Activated CD4-positive, alpha-beta T cell treated with anti-CD3 and anti-CD28 coated beads, Interleukin-2, amount 10 ng/mL, durations not matched to agents 7 days and 5 days (primary cell): ENCODE data around the gene UBQLN1. TPM values are rescaled to one million over a fixed set of nuclear protein-coding genes. Genes with fewer than 3 reads are reported as not detected.
"Not testable (repeated sequence)": the region's sequence is repeated elsewhere in the genome, so short reads cannot be mapped to it uniquely, and the experiment has no call there.

Experiments
- CTCF ChIA-PET: fragments of 350-600 bp; sonication (Branson Sonifier 250); formaldehyde crosslinking; loops from one replicate; lab custom pipeline; 2021; ENCODE audit warnings: antibody characterized with exemption; lab: Charles Lee
- POLR2A ChIA-PET: fragments of 350-600 bp; sonication (Branson Sonifier 250); formaldehyde crosslinking; loops from one replicate; lab custom pipeline; 2021; ENCODE audit warnings: antibody characterized with exemption; lab: Charles Lee
- DNase-seq: peaks from one replicate; pipeline ENCODE4 v3.0.0-alpha.2; 2020
- H3K27ac Mint-ChIP-seq: one replicate; pipeline ENCODE4 v1.8.0; 2021; ENCODE audit warnings: mild to moderate bottlenecking, moderate library complexity, mixed read lengths
- H3K27me3 Mint-ChIP-seq: one replicate; pipeline ENCODE4 v1.8.0; 2021; ENCODE audit warnings: mixed read lengths
- H3K36me3 Mint-ChIP-seq: one replicate; pipeline ENCODE4 v1.8.0; 2021; ENCODE audit warnings: low read depth, mixed read lengths
- H3K4me1 Mint-ChIP-seq: one replicate; pipeline ENCODE4 v1.8.0; 2021; ENCODE audit warnings: mixed read lengths
- H3K4me3 Mint-ChIP-seq: one replicate; pipeline ENCODE4 v1.8.0; 2021; ENCODE audit warnings: mild to moderate bottlenecking, moderate library complexity, mixed read lengths
- H3K9me3 Mint-ChIP-seq: one replicate; pipeline ENCODE4 v1.8.0; 2021; ENCODE audit warnings: mixed read lengths
- total RNA-seq, 2 experiments: library from RNA; stranded (reverse); gene quantifications; one replicate each; pipeline ENCODE4 v1.2.3, GENCODE V29; 2021

Gene UBQLN1
- total RNA-seq, 2 experiments from 2014 or later = 95.7 to 110 TPM

GRCh38 chr9:83623679-83624076, 84.1 kb downstream of the UBQLN1 start:
- H3K4me3 Mint-ChIP-seq = peak overlapping the region; percentile 86

GRCh38 chr9:83622939-83623678, 84.6 kb downstream of the UBQLN1 start, which contains the start of gene IDNK:
Gene IDNK, plus strand, starts transcription at chr9:83623143. Its CDS starts 29 bp downstream, at chr9:83623172.
- Mint-ChIP-seq H3K4me1 (peaks cover 36% of the 10 kb centered on the region), H3K27me3 (peaks cover 7% of the 10 kb centered on the region), H3K9me3 (no peaks in the 10 kb centered on the region), H3K27ac (peak within 1 kb of the TSS; percentile 99), H3K4me3 (peak within 1 kb of the TSS; percentile 86), H3K36me3 (peaks cover 16% of the 10 kb centered on the region)
- ChIA-PET CTCF (interaction anchor here (0.7 to 1.7 kb wide), 6 partner anchors 8 to 297 kb away, joined by 3 to 6 read pairs (median 4); no protein-coding TSS in a partner anchor), POLR2A (no interaction called here)
- peak; percentile 63 for DNase-seq

More at GRCh38 chr9:83623679-83624076, 84.1 kb downstream of the UBQLN1 start:
- no peak for DNase-seq
- POLR2A ChIA-PET = interaction anchor here (0.7 to 1.0 kb wide), 2 partner anchors 21 to 84 kb away, joined by 3 to 6 read pairs; partner anchors contain the start of gene UBQLN1
- Mint-ChIP-seq H3K36me3 (peaks cover 16% of the 10 kb centered on the region), H3K27ac (peak overlapping the region; percentile 99), H3K27me3 (peaks cover 7% of the 10 kb centered on the region), H3K4me1 (peaks cover 36% of the 10 kb centered on the region), H3K9me3 (no peaks in the 10 kb centered on the region)
- CTCF ChIA-PET = interaction anchor here (0.6 to 1.7 kb wide), 5 partner anchors 9 to 297 kb away, joined by 3 to 9 read pairs (median 4); no protein-coding TSS in a partner anchor

DNA sequence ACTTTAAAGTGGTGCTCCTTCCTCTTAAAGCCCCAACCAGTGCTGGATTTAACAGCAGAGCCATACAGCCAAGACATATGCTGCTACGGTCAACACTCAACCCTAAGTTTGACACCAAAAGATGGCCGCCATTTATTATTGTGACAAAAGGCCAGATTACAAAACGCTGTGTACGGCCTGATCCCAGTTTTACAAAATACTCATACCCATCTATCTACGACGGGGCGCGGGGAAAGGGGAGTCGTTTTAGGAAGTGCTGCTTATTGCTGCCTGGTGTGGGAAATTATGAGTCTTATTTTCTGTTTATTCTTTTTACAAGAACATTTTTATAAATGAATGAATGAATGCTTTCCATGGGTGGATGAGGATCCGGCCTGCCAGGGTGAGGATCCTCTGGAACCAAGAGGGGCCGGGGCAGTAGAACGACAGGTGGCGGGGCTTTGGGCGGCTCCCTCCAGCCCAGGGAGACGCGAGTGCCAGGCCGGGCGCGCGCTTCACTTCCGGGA, 85.3 kb downstream of the UBQLN1 start:
- Mint-ChIP-seq H3K27me3 (peaks cover 7% of the 10 kb centered on the region), H3K4me1 (peaks cover 36% of the 10 kb centered on the region), H3K36me3 (peaks cover 16% of the 10 kb centered on the region), H3K9me3 (no peaks in the 10 kb centered on the region), H3K27ac (peak overlapping the region; percentile 99), H3K4me3 (peak overlapping the region; percentile 86)
- peak; percentile 66 for DNase-seq
- CTCF ChIA-PET = interaction anchor here (0.7 to 1.3 kb wide), 4 partner anchors 12 to 298 kb away, joined by 3 to 4 read pairs (median 3); no protein-coding TSS in a partner anchor
- POLR2A ChIA-PET = no interaction called here

DNA sequence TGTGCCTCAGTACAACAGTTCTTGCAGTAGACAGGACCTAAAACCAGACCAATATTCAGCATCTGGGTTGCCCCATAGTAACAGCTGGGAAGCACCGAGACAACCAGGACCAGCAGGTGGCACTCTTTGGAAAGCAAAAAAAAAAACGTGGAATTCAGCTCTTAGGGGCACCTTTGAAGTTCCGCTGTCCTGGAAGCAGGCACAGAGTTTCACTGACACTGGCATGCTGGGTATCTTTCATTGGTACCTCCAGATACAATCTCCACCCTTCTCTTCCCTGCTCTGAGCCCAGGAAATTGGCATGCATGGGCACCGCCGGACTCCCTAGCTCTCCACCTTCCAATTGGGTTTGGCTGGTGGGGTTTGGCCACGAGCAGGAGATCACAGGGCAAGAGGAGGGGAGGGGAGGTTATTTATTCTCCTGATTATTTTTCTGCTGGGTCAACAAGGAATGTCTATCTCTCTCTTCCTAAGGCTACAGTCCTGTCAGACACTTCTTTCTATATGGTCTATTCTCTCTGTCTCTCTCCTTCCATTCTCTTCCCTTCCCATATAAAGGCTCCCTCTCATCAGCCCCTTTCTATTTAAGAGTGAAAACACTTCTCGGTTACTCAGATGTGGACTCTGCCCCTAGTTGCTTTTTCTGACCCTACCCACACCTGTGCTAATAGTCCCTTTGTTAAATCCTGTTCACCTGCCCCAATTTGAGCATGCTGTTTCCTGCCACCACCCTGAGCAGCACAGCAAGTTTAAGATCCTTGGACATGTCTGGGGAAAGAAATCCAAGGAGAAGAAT, 86.7 kb downstream of the UBQLN1 start:
- Mint-ChIP-seq H3K27me3 (peaks cover 7% of the 10 kb centered on the region), H3K4me1 (peaks cover 35% of the 10 kb centered on the region)

GRCh38 chr9:83617299-83617698, 90.5 kb downstream of the UBQLN1 start:
- no peak for DNase-seq
- H3K4me3 Mint-ChIP-seq = no peak overlapping the region
- CTCF ChIA-PET = interaction anchor here (0.7 kb wide), 1 partner anchor 776 kb away, joined by 3 read pairs; no protein-coding TSS in a partner anchor
- POLR2A ChIA-PET = no interaction called here
- no peaks in the 10 kb centered on the region for H3K9me3 Mint-ChIP-seq
- peaks cover 12% of the 10 kb centered on the region for H3K27me3 Mint-ChIP-seq
- H3K27ac Mint-ChIP-seq = no peak overlapping the region
- no peaks in the 10 kb centered on the region for H3K36me3 Mint-ChIP-seq
- peaks cover 10% of the 10 kb centered on the region for H3K4me1 Mint-ChIP-seq

More for the DNA sequence above, 86.7 kb downstream of the UBQLN1 start:
- CTCF ChIA-PET = interaction anchor here (0.6 to 1.7 kb wide), 13 partner anchors 8 to 621 kb away, joined by 3 to 5 read pairs (median 4); partner anchors contain the start of gene UBQLN1
- no peak overlapping the region for H3K27ac Mint-ChIP-seq
- H3K4me3 Mint-ChIP-seq = no peak overlapping the region
- no peaks in the 10 kb centered on the region for H3K9me3 Mint-ChIP-seq
- peaks cover 8% of the 10 kb centered on the region for H3K36me3 Mint-ChIP-seq
- peak; percentile 45 for DNase-seq
- POLR2A ChIA-PET = interaction anchor here (0.7 kb wide), 1 partner anchor 192 kb away, joined by 3 read pairs; no protein-coding TSS in a partner anchor

GRCh38 chr9:83613298-83613697, 94.5 kb downstream of the UBQLN1 start:
- H3K27ac Mint-ChIP-seq, H3K4me3 Mint-ChIP-seq, POLR2A ChIA-PET, H3K4me1 Mint-ChIP-seq, H3K36me3 Mint-ChIP-seq, CTCF ChIA-PET, DNase-seq, H3K9me3 Mint-ChIP-seq: not testable (repeated sequence)
- peaks cover 12% of the 10 kb centered on the region for H3K27me3 Mint-ChIP-seq

Other genes starting within 250 kb of the UBQLN1 start
- 1 to 10 TPM in 1 of 2 experiments, under 1 TPM in 1; 0.62 to 1.1 TPM for gene FRMD3, start 169.6 kb downstream of the UBQLN1 start, total RNA-seq
- gene IDNK, start 84.8 kb downstream of the UBQLN1 start, total RNA-seq = 1 to 10 TPM; 7.2 to 7.8 TPM
- 1 to 10 TPM; 5.5 to 5.9 TPM for gene GKAP1, start 109.8 kb upstream of the UBQLN1 start, total RNA-seq
- 1 to 10 TPM; 3.2 to 3.8 TPM for gene KIF27, start 213.5 kb upstream of the UBQLN1 start, total RNA-seq